Astrocyte of the cerebellum (primary cell): ENCODE measurements around the gene ETFRF1.

ENCODE experiments used
- DNase-seq: peaks from one replicate; pipeline ENCODE4 v3.0.0-alpha.2; 2011; ENCODE audit warnings: low read depth
- H3K4me3 ChIP-seq: 2 replicates; pipeline ENCODE4 v1.5.1; 2011; ENCODE audit warnings: mild to moderate bottlenecking, low read depth, low read length, moderate library complexity
- in situ Hi-C: cut with HindIII; loops from 2 replicates; pipeline ENCODE4 v1.10.0; 2017; ENCODE audit warnings: low sequenced_read_pairs
- TF ChIP-seq, protein P1 (sequence below): IDR thresholded peaks from 2 replicates; pipeline ENCODE4 v1.5.1; 2012; ENCODE audit warnings: low read length, low read depth, moderate library complexity, mild to moderate bottlenecking; ENCODE audit errors: missing control alignments

Gene ETFRF1

GRCh38 chr12:25207411-25207810, 12.4 kb downstream of the ETFRF1 start:
- DNase-seq: no peak
- in situ Hi-C loops: no loop called here
- no peak overlapping the region for H3K4me3 ChIP-seq
- TF ChIP-seq, protein P1, sequence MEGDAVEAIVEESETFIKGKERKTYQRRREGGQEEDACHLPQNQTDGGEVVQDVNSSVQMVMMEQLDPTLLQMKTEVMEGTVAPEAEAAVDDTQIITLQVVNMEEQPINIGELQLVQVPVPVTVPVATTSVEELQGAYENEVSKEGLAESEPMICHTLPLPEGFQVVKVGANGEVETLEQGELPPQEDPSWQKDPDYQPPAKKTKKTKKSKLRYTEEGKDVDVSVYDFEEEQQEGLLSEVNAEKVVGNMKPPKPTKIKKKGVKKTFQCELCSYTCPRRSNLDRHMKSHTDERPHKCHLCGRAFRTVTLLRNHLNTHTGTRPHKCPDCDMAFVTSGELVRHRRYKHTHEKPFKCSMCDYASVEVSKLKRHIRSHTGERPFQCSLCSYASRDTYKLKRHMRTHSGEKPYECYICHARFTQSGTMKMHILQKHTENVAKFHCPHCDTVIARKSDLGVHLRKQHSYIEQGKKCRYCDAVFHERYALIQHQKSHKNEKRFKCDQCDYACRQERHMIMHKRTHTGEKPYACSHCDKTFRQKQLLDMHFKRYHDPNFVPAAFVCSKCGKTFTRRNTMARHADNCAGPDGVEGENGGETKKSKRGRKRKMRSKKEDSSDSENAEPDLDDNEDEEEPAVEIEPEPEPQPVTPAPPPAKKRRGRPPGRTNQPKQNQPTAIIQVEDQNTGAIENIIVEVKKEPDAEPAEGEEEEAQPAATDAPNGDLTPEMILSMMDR: no peak

DNA sequence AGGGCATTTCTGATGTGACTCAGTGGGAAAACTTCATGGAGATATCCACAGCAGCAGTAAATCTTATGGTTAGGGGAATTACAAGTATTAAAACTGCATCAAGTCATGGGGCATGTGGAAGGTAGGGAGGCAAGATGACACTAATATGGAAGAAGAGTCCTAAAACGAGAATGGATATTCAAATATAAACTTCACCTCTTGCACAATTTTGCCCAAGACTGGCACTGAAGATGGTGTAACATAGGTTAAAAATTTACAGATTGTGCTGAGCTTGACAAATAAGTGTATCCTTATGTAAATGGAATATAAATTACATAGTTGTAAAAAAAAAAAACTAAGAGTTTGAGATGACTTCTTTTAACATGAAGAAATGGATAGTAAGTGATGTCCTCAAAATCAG, 12.8 kb downstream of the ETFRF1 start:
- TF ChIP-seq, protein P1: no peak
- no peak overlapping the region for H3K4me3 ChIP-seq
- DNase-seq: no peak
- in situ Hi-C loops: no loop called here

- in situ Hi-C loops: no loop called here
- DNase-seq: no peak
- H3K4me3 ChIP-seq: no peak overlapping the region
- TF ChIP-seq, protein P1: no peak
These were observed 13.5 kb downstream of the ETFRF1 start for GRCh38 chr12:25208554-25208953.

GRCh38 chr12:25213338-25213737, 18.3 kb downstream of the ETFRF1 start:
- no peak for DNase-seq
- no peak overlapping the region for H3K4me3 ChIP-seq
- in situ Hi-C loops: no loop called here
- TF ChIP-seq, protein P1: no peak

DNA sequence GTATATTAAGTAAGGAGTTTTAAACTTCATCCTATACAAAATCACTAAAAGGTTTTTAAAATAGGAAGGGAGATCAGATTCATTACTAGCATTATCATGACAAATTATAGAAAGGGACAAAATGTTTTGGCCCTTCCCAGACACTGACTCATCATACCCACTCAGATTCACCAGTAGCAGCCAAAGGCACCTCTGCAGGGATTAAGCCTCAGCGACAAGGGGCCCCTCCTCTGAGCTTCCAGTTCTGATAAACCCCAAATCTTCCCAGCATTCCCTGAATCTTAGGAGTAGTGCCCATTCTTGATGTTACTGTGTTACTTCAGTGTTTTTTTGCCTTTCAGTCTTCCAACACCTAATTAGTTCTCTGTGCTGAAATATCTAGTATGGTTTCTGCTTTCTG, 41.2 kb downstream of the ETFRF1 start:
- TF ChIP-seq, protein P1: no peak
- no peak for DNase-seq
- H3K4me3 ChIP-seq: no peak overlapping the region
- in situ Hi-C loops: no loop called here

GRCh38 chr12:25236626-25237025, 41.6 kb downstream of the ETFRF1 start:
- TF ChIP-seq, protein P1: no peak
- no peak overlapping the region for H3K4me3 ChIP-seq
- in situ Hi-C loops: no loop called here
- no peak for DNase-seq
